ENCODE results near the gene RBPJ.

RBPJ gene

DNA sequence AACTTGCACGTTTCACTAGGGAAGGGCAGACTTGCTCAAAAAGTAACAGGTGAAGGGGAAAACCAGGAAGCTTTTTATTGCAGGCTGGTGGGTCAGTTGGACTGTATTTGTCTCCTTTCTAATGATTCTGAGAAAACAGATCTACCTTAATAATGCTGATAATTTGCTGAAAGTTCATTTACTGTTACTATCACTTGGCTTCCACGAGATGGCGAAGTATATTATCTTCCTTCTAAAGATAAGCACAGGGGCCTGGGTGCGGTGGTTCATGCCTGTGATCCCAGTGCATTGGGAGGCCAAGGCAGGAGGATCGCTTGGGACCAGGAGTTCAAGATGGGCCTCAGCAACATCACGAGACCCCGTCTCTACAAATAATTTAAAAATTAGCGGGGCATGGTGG lies 153.1 kb downstream of the RBPJ start:
- TF ChIP-seq TAF1 (IDR thresholded peaks at IDR 0.05; ENCODE audit: borderline replicate concordance, insufficient read depth, low read length) (no peak), POLR2AphosphoS5 (IDR thresholded peaks at IDR 0.05; ENCODE audit: low read depth, low read length) (no peak), FOXP2 (optimal IDR thresholded peaks at IDR 0.05; ENCODE audit: borderline replicate concordance, extremely low read depth, extremely low read length, insufficient read depth) (no peak), SIN3A (IDR thresholded peaks at IDR 0.05; ENCODE audit: borderline replicate concordance, insufficient read depth, low read length) (no peak)
- TF ChIP-seq, protein P1, sequence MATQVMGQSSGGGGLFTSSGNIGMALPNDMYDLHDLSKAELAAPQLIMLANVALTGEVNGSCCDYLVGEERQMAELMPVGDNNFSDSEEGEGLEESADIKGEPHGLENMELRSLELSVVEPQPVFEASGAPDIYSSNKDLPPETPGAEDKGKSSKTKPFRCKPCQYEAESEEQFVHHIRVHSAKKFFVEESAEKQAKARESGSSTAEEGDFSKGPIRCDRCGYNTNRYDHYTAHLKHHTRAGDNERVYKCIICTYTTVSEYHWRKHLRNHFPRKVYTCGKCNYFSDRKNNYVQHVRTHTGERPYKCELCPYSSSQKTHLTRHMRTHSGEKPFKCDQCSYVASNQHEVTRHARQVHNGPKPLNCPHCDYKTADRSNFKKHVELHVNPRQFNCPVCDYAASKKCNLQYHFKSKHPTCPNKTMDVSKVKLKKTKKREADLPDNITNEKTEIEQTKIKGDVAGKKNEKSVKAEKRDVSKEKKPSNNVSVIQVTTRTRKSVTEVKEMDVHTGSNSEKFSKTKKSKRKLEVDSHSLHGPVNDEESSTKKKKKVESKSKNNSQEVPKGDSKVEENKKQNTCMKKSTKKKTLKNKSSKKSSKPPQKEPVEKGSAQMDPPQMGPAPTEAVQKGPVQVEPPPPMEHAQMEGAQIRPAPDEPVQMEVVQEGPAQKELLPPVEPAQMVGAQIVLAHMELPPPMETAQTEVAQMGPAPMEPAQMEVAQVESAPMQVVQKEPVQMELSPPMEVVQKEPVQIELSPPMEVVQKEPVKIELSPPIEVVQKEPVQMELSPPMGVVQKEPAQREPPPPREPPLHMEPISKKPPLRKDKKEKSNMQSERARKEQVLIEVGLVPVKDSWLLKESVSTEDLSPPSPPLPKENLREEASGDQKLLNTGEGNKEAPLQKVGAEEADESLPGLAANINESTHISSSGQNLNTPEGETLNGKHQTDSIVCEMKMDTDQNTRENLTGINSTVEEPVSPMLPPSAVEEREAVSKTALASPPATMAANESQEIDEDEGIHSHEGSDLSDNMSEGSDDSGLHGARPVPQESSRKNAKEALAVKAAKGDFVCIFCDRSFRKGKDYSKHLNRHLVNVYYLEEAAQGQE (IDR thresholded peaks at IDR 0.05; ENCODE audit: insufficient read depth in 1 of 2, low read depth in 2 of 2, low read length in 2 of 2) = no peak

- TF ChIP-seq TAF1 (IDR thresholded peaks at IDR 0.05; ENCODE audit: borderline replicate concordance, insufficient read depth, low read length) = no peak
- TF ChIP-seq FOXP2 (optimal IDR thresholded peaks at IDR 0.05; ENCODE audit: borderline replicate concordance, extremely low read depth, extremely low read length, insufficient read depth) = no peak
- TF ChIP-seq POLR2AphosphoS5 (IDR thresholded peaks at IDR 0.05; ENCODE audit: low read depth, low read length) = no peak
- no peak for TF ChIP-seq SIN3A (IDR thresholded peaks at IDR 0.05; ENCODE audit: borderline replicate concordance, insufficient read depth, low read length)
- TF ChIP-seq, protein P1 (IDR thresholded peaks at IDR 0.05; ENCODE audit: insufficient read depth in 1 of 2, low read depth in 2 of 2, low read length in 2 of 2) = no peak
Observed at GRCh38 chr4:26474551-26474950, 153.7 kb downstream of the RBPJ start.

GRCh38 chr4:26475716-26476115 lies 154.9 kb downstream of the RBPJ start:
- TF ChIP-seq TAF1 (IDR thresholded peaks at IDR 0.05; ENCODE audit: borderline replicate concordance, insufficient read depth, low read length) (no peak), SIN3A (IDR thresholded peaks at IDR 0.05; ENCODE audit: borderline replicate concordance, insufficient read depth, low read length) (no peak), POLR2AphosphoS5 (IDR thresholded peaks at IDR 0.05; ENCODE audit: low read depth, low read length) (no peak), FOXP2 (optimal IDR thresholded peaks at IDR 0.05; ENCODE audit: borderline replicate concordance, extremely low read depth, extremely low read length, insufficient read depth) (no peak)
- TF ChIP-seq, protein P1 (IDR thresholded peaks at IDR 0.05; ENCODE audit: insufficient read depth in 1 of 2, low read depth in 2 of 2, low read length in 2 of 2) = no peak

GRCh38 chr4:26476545-26476944 lies 155.7 kb downstream of the RBPJ start:
- TF ChIP-seq POLR2AphosphoS5 (IDR thresholded peaks at IDR 0.05; ENCODE audit: low read depth, low read length) (no peak), TAF1 (IDR thresholded peaks at IDR 0.05; ENCODE audit: borderline replicate concordance, insufficient read depth, low read length) (no peak), SIN3A (IDR thresholded peaks at IDR 0.05; ENCODE audit: borderline replicate concordance, insufficient read depth, low read length) (no peak), FOXP2 (optimal IDR thresholded peaks at IDR 0.05; ENCODE audit: borderline replicate concordance, extremely low read depth, extremely low read length, insufficient read depth) (no peak)
- TF ChIP-seq, protein P1 (IDR thresholded peaks at IDR 0.05; ENCODE audit: insufficient read depth in 1 of 2, low read depth in 2 of 2, low read length in 2 of 2) = no peak

GRCh38 chr4:26478330-26478729 lies 157.5 kb downstream of the RBPJ start:
- no peak for TF ChIP-seq POLR2AphosphoS5 (IDR thresholded peaks at IDR 0.05; ENCODE audit: low read depth, low read length)
- TF ChIP-seq FOXP2 (optimal IDR thresholded peaks at IDR 0.05; ENCODE audit: borderline replicate concordance, extremely low read depth, extremely low read length, insufficient read depth) = no peak
- TF ChIP-seq, protein P1 (IDR thresholded peaks at IDR 0.05; ENCODE audit: insufficient read depth in 1 of 2, low read depth in 2 of 2, low read length in 2 of 2) = no peak

Measured in PFSK-1 (cell line).